Stimulated activated CD4-positive, alpha-beta T cell treated with anti-CD3 and anti-CD28 coated beads, Interleukin-12 subunit alpha, Interleukin-12 subunit beta, amount 100 ng/mL, for 48 hours (primary cell): ENCODE results near the gene TCHP.

Experiments used
- DNase-seq, 3 donors: peaks; one replicate each; pipeline ENCODE4 v3.0.0-alpha.2; 2020; ENCODE audit warnings: low read depth in 2 of 3, low spot score in 1 of 3

The TCHP gene

DNA sequence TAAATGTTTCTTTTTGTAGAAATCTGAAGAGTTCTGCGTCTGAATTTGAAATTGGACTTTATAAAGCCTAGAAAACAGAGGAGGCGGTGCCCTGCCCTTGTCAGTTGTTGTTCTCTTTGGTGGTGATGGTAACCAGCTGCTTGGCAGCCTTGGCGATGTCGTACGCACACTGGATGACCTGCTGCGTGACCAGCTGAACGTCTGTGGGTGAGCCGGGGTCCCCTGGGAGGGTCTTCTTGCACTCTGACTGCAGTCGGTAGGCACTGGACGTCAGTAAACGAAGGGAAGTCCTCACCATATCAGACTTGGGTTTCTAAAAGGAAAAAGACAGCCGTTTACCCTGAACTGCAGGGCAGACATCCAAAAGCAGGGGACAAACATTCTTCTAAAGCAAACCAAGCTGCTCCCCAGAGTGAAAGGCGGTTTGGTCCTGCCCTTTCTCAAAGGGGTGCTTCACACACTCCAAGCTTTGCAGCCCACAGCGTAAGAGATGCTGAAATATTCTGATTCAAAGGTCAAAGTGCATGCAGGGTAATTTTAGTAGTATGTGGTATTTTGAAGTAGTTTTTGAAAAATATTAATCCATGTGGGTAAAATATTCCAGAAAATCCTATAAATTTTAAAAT, 32.9 kb downstream of the TCHP start:
- DNase-seq: no peak

DNA sequence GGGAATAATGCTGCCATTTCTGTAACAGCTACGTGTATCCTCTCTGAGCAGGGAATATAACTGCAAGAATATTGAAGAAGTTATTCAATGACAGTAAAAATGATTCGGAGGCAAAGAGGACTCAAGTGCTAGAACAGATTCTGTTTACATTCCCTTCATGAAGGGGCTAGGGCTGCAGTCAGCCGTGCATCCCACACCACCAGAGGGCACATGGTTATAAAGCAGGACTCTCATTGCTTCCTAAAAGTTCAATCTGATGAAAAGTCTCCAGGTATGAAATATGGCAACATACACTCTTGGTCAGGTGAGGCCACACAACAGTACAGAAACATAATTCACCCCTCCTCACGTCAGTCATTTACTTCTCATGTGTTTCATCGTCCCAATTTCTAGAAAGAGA, 34.0 kb downstream of the TCHP start:
- DNase-seq: no peak

DNA sequence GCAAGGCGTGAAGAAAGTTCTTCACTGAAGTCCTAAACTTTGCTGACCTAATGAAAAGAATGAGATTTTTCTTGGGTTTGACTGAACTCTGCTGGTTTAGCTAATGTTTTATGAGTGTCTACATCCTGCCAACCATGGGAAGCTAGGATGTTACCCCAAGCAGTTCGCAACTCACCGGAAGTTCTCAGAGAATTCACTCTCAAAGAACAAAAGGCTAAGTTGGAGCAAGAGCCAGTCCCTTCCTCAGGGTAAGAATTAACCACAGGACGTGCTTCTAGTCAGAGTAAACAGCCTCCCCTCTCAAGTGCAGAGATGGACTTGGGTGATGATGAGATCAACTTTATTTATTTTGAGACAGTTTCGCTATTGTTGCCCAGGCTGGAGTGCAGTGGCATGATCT, 37.3 kb downstream of the TCHP start:
- DNase-seq: no peak

DNA sequence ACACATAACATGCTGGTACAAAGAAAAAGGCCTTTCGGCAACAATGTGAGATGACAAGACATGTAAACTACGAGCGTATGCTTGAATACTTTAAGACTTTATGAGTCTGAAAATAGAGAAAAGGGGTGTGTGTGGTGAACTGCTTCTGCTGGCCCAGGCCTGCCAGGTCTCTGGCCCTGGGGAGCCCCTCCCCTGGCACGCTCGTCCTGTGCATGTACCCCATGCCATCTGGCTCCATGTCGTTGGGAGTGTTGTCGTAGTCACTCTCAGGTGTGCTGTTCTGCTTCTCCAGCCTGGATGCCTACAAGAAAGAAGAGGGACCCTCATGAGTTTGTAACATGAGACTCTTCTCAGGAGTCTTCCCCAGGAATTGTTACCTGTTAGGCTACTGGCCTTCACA, 38.9 kb downstream of the TCHP start:
- no peak for DNase-seq

DNA sequence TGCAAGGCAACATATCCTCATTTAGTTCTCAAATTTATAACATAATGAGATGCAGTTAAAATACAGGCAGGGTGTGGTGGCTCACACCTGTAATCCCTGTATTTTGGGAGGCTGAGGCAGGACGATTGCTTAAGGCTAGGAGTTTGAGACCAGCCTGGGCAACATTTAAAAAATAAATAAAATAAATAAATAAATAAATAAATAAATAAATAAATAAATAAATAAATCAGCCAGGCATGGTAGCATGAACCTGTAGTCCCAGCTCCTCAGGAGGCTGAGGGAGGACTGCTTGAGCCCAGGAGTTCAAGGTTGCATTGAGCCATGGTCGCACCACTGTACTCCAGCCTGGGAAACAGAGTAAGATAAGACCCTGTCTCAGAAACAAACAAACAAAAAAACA, 39.4 kb downstream of the TCHP start:
- no peak for DNase-seq

DNA sequence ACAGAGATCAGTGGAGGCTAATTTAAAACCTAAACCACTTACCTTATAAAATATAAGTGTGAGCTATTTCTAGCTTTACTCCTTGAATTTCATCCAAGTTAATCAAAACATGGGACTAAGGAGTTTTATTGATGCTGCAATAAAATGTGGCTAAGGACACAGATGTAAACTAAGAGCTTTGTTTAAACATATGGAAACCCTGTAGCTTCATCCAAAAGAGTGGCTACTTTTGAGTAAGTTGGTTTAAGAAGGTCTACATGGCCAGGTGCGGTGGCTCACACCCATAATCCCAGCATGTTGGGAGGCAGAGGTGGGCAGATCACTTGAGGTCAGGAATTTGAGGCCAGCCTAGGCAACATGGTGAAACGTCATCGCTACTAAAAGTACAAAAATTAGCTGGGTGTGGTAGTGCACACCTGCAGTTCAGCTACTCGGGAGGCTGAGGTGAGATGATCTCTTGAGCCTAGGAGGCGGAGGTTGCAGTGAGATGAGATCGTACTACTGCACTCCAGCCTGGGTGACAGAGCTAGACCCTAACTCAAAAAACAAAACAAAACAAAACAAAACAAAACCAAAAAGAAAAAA, 40.4 kb downstream of the TCHP start:
- DNase-seq: no peak

DNA sequence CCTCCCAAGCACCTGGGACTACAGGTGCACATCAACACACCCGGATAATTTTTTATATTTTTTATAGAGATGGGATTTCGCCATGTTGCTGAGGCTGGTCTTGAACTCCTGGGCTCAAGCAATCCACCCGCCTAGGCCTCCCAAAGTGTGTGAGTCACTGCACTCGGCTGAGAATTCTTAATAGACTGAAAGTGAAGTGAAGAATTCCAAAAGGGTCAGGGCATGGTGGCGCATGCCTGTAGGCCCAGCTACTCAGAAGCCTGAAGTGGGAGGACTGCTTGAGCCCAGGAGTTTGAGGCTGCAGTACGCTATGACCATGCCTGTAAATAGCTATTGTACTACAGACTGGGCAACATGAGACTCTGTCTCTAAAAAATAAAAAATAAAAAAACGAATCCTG, 43.7 kb downstream of the TCHP start:
- DNase-seq: no peak

DNA sequence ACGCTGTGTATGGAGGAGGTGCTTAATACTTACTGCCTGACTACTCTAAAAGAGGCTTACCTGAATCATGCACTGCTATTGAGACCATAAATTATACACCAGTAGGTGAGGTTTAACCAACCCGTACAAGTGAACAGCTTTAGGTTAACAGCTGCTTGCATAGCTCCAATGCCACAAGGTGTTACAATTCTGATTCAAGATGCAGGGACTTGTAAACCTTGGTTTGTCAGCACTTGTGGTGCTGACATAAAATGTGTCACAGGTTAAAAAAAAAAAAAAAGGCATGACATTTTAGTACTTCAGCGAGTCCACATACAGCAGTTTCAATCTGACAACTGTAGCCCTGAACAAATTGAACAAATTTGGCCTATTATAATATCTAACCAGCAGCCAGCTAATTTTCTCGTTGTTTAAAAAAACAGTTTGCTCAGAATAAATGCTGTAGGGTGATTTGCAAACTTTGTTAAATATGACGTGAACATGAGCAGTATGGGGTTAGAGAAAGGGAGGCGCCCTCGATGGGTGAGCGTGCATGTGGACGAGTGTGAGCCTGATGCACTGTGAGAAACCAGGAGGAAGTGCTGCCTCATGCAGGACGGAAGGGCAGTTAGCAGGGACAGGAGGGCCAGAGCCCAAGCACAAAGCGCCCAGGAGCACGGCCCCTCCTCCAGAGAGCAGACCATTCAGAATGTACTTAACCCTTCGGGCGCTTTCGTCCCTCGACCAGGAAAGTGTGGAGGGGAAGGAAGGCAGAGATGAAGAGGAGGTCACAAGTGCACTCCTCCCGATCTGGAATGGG, 44.7 kb downstream of the TCHP start:
- DNase-seq: no peak

DNA sequence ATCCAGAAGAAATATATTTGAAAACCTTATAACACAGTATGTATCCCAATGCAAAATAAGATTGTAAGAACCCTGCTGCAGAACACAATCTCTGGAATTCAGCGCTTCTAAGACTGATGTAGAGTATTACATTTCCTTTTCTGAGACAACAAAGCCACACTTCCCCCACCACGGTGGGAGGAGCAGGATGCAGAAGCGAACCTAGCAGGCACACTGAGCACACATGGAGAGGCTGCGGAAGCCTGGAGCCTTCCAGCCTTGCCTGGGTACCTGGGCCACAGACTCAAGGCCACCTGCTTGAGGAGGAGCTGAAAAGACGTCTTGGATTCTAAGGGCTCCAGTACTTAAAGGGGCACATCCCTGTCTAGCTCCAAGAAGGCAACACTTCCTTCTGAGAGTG, 46.4 kb downstream of the TCHP start:
- DNase-seq: no peak

DNA sequence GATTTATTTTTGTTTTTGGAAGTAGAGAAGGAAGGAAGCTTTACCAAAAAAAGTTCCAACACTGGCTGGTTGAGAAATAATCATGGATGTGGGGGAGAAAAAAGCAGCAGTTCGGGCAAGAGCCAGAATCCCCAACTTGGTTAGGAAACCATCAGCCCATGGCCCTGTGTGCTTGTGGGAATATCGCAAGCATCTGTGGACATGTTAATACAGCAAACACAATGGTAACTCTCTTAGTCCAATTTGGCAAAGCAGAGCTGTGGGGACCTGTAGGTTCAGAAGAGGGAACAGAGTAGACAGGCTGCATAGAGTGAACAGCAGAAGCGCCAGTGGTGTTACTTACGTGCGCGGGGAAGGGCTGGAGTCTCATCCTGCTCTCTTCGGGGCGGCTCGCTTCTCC, 46.8 kb downstream of the TCHP start:
- no peak for DNase-seq

DNA sequence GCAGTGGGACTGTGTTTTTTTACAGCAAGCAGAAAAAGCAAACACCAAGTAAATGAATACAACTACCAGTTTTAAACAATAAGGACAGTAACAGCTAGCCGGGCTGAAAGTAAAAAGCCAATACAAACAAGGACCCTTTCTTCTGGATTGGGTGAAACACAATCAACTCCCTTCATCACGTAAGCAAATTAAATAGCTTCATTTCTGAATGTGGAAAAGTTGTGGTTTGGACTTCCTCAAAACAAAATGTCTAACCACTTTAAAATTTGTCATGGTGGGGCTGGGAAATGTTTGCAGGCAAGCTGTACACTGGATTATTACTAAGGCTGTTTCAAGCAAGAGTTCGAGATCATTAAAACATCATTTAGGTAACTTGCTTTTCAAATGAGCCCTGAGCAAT, 47.4 kb downstream of the TCHP start:
- no peak for DNase-seq

DNA sequence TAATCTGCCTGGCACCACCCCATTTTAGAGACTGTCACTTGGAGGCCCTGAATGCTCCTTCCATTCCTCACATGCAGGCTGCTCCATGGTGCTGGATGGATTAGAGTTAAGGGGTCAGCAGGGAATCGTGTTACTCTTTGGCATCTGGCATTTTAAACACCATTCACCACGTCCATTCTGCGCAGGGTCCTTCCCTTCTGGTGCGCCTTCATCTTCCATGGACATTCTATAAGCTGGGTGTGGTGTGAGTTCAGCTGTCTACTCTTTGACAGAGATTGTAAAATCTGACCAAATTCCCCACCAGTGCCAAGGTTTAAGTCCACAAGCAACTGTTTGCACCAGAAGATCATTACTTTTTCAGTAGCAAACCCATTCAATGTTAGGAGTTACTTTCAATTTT, 48.3 kb downstream of the TCHP start:
- DNase-seq: no peak

DNA sequence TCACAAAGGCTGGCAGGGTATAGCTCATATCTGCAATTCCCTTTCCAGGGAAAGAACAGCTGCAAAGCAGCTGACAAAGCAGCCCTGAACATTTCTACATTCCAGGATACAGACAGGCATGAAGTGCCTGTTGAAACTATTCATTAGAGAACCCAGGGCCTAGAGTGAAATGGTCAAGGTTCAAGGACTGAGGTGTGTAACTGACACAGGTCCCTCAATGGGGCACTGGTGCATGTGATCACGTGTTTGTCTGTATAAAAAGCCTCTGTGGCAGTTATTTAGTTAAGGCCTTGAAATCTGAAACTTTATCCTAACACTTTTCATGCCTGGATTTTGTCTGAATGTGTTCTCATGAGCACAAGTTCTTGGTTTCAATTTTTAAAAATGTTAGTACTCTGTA, 49.0 kb downstream of the TCHP start:
- DNase-seq: no peak

DNA sequence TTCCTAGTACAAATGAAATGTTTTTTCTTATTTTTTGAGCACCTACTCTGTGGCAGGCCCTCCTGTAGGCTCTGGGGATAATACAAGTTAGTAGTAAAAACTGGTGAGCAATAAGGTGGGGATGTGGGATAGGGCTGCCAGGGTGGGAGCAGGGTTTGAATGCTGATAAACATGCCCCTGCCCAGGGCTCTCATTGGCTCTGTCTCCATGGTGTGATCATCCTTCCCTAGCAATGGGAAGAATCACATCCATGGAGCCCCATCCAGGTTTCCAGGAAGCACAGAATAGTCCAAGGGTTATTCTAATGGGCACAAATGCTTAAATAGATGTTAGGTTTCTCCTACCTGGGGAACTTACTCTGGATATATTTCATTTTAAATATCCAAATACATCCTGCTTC, 50.6 kb downstream of the TCHP start:
- no peak for DNase-seq

DNA sequence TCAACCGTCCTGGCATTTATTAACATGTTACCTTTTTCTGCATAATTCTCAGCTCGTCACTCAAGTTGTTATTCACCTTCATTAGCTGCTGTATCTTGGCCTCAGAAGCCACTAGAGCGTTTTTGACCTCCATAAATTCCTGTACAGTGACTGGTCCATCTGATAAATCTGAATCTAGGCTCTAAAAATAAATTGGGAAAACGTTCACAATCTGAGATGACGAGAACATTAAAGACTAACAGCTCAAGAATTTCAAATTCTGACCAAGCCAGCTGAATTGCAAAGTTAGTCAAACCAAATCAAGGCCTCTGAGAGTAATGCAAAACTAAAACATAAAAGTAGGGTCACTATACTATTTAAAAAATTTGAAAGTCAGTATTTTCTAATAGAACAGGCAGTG, 51.1 kb downstream of the TCHP start:
- no peak for DNase-seq

DNA sequence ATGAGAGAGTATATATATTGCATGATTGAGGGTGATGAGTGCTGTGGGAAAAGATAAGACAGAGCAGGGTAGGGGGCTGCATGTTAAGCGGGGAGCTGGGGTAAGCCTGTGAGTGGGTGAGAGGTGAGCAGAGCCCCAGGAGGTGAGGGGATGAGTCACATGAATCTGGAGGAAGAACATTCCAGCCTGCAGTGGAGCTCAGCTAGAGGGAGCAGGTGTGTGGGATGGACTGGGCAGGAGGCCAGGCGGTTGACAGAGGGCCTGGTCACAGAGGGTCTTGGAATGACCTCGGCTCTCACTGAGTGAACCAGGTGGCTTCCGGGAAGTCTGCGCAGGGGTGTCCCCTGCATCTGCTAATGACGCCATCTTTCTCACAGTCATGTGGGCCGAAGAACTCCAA, 51.7 kb downstream of the TCHP start:
- DNase-seq: no peak

DNA sequence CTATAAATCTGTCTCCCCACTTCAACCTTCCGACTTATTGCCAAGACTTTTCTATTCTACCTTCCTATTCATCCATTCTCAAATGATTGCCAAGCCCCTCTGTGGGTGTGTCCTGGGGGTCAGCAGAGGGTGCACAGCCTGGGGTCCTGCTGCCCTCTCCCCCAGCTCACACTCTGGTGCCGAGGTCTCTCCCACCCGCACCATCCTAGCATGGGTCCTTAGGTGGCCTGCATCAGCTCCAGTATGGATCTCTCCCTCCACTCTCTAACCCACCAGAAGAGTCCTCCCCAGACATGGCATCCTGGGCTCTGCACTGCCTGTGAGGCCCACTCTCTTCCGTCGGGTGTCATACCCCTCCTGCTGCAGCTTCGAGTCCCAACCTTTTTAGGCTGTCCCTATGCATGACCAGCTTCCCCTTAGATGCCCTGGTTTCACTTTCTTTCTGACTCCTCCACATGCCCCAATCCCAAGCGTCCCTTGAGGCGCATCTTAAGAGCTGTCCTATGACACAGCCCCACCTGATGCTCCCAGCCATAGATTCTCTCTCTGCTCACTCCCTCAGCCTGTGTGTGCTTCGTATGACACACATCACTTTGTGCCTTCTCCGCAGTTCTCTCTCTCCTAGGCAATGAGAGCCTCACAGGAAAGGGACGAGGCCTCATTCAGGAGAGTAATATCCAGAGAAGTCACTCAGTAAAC, 52.2 kb downstream of the TCHP start:
- no peak for DNase-seq

DNA sequence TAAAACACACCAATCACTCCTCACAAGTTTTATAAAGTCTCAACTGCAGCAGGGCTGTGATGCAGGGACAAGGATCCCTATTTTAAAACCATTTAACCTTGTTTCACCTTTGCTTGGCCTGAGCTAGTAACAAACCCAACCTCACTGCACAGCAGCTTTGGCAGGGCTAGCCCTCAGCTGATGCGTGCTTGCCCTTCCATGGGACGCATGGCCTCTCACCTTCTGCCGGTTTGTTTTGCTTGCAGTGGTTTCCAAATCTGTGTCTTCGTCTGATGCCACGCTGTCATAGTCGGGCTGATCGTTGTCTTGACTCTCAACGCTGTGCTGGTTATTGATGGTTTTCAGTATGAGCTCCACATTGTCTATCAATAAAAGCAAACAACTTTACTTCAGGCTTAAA, 52.8 kb downstream of the TCHP start:
- DNase-seq: no peak

DNA sequence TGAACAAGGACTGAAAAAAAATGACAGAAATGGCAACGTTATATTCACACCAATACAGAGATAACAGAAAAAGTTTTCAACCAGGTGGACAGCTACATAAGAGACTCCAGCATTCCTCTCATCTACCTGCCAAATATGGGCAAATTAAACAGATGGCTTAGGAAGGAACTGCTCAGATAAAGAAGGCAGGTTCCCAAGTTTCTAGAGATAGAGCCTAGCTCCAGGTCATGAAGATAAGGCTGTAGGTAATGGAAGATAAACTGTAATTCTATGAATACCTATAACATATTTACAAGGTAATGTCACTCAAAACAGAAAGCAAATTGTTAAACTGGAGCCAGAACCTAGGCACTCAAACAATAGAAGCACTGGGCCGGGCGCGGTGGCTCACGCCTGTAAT, 53.6 kb downstream of the TCHP start:
- DNase-seq: no peak

DNA sequence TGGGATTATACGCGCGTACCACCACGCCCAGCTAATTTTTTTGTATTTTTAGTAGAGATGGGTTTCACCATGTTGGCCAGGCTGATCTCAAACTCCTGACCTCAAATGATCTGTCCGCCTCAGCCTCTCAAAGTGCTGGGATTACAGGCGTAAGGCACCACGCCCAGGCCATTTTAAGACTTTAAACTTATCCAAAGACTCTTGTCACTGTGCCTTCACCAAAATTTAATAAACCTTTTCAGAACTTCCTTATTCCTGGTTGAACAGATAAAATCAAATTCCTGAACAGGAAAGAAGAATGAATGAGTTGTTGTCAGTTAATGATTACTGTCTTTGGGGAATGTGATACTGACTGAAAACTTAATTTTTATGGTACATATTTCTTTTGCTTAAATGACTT, 58.3 kb downstream of the TCHP start:
- DNase-seq: no peak

DNA sequence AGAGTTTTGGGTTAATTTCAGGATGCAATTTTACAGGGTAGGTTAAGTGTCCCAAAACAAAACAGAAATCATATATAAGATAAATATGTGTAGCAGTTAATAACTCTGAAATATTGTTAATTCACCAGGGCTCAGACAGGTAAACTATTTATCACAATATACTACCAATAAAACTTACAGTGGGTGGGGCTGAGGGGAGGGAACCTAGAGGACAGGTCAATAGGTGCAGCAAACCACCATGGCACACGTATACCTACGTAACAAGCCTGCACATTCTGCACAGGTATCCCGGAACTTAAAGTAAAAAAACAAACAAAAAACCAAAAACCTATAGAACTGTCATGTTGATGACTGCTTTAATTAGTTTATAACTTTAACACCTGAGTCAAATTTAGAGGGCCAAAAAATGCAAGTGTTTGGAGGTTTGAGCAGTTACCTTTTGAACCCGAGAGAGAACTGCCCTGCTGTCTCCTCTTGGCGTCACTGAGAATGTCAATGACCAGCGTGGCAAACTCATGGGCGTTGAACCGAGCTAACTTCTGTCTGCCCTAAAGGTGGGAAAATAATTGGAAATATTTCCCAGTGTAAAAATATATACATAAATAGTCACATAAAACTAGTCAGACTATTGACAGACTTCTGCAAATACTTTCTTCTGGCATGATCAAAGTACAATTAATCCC, 59.5 kb downstream of the TCHP start:
- no peak for DNase-seq

DNA sequence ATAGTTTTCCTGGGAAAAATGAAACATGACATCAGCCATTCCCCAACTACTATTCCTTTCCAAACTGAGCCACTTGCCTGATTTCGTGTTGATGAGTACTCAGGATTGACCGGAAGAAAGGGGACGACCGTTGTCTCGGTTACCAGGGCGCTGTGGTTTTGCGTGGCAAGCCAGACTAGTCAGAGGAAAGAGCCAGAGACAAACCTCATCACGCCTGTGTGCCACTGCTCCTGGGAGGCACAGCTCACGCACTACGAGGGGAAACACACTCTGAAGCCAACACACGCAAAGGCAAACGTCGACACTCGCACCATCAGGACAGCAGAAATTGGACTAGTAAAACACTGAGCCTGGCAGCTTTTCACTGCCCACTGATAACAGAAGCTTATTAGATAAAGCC, 61.1 kb downstream of the TCHP start:
- no peak for DNase-seq
